Right hindlimb (tissue), 1 donor: Measurements from ENCODE around the gene GADD45GIP1.
A peak's percentile ranks its signal among the peaks of the same experiment; 100 is the strongest.
"Not testable (repeated sequence)": the region's sequence is repeated elsewhere in the genome, so short reads cannot be mapped to it uniquely, and the experiment has no call there.

Source experiments
- DNase-seq: peaks from one replicate; pipeline ENCODE4 v3.0.0-alpha.2; 2018

Gene GADD45GIP1

GRCh38 chr19:12938779-12939601 is 18.0 kb downstream of the GADD45GIP1 start:
- peak; percentile 55 for DNase-seq

GRCh38 chr19:12937927-12938778 is 18.9 kb downstream of the GADD45GIP1 start, which contains the start of gene CALR:
Gene CALR, plus strand, starts transcription at chr19:12938609. Its CDS starts 71 bp downstream, at chr19:12938680.
- DNase-seq = peak; percentile 100

GRCh38 chr19:12937093-12937926 is 19.7 kb downstream of the GADD45GIP1 start:
- DNase-seq = no peak

- DNase-seq = no peak
Observed at GRCh38 chr19:12936582-12936981, 20.4 kb downstream of the GADD45GIP1 start.

- DNase-seq = no peak
Observed at GRCh38 chr19:12935071-12935470, 22.0 kb downstream of the GADD45GIP1 start.

GRCh38 chr19:12933287-12934072 is 23.5 kb downstream of the GADD45GIP1 start, which contains the start of gene FARSA:
Gene FARSA, minus strand, starts transcription at chr19:12933711. Its CDS starts 15 bp downstream, at chr19:12933696.
- DNase-seq = peak; percentile 95

- DNase-seq = no peak
Observed at GRCh38 chr19:12932392-12933286, 24.4 kb downstream of the GADD45GIP1 start.

GRCh38 chr19:12930002-12930645 is 26.9 kb downstream of the GADD45GIP1 start:
- DNase-seq = no peak

- no peak for DNase-seq
Observed at GRCh38 chr19:12924621-12925310, 32.3 kb downstream of the GADD45GIP1 start.

- DNase-seq = no peak
Observed at GRCh38 chr19:12922959-12923358, 34.1 kb downstream of the GADD45GIP1 start.

- no peak for DNase-seq
Observed at GRCh38 chr19:12921047-12921446, 36.0 kb downstream of the GADD45GIP1 start.

GRCh38 chr19:12918253-12918652 is 38.8 kb downstream of the GADD45GIP1 start:
- DNase-seq = no peak

- not testable (repeated sequence) for DNase-seq
Observed at GRCh38 chr19:12915860-12916259, 41.2 kb downstream of the GADD45GIP1 start.

- DNase-seq = peak; percentile 61
Observed at GRCh38 chr19:12913851-12914690, 43.0 kb downstream of the GADD45GIP1 start.

- DNase-seq = peak; percentile 90
Observed at GRCh38 chr19:12913011-12913561, 43.9 kb downstream of the GADD45GIP1 start.

- no peak for DNase-seq
Observed at GRCh38 chr19:12912571-12912970, 44.5 kb downstream of the GADD45GIP1 start.

- DNase-seq = no peak
Observed at GRCh38 chr19:12907166-12907565, 49.9 kb downstream of the GADD45GIP1 start.
